GM19372 (cell line): Measurements from ENCODE around the gene ERFE.

Experiments used
- ATAC-seq: cut with Tn5 transposase; IDR thresholded peaks from one replicate; pipeline ENCODE4 v1.9.1; 2021; ENCODE audit warnings: mild to moderate bottlenecking, low read depth, moderate library complexity; ENCODE audit not compliant: unreplicated experiment

The ERFE gene

DNA sequence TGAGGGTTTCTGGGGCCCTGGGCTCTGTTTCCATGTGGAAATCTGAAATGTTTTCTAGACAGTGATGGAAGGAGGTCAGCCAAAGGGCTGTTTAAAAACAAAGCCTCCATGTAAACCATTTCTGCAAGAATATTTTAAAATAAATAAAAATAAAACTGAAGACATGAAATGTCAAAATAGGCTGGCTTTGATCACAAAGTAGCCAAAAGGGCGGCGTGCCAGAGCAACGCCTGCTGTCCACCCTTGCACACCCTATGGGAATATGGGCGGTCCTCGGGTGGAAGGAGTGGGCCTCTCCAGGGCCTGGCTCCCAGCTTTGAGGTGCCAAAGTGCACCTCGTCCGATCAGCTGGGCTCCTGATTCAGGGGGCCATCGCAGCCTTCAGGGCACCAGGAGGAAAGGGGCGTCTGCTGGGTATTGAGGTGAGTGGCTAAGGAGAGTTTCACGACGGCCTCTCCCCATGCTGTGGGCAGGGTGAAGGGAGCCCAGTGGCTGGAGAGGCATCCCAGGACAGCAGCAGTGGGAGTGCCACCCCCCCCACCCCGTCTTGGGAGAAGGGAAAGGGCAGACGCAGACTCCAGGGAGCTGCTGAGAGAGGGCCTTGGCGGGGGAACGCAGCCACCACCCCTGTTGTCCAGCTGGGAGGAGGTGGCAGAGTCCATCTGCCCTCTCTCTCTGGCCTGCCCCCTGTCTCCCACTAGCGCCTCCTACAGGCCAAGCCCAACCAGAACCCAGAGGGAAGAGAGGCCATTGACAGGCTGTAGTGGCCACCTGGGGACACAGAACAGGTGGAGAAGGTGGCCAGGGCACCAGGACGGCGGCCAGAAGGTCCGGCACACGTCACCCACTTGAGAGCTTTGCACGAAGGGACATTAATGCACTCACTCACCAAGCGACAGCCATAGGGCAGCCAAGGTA lies 5.7 kb upstream of the ERFE start:
- no peak for ATAC-seq

DNA sequence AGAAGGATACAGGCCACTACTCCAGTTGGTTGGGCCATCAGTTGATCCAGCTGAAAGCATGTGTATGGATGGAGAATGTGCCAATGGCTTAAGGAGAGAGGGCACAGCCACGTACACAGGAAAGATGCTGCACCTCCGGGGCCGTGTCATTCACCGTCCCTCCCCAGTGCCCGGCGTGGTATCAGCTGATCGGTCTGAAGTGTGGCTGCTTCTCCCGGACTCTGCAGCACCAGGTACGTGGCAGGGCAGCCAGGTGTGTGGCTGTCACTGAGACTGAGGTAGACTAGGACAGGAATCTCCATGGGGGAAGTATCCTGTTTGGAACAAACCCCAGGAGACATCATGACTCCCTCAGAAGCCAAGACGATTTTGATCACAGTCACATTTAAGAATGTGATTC lies 4.2 kb upstream of the ERFE start:
- ATAC-seq = no peak

DNA sequence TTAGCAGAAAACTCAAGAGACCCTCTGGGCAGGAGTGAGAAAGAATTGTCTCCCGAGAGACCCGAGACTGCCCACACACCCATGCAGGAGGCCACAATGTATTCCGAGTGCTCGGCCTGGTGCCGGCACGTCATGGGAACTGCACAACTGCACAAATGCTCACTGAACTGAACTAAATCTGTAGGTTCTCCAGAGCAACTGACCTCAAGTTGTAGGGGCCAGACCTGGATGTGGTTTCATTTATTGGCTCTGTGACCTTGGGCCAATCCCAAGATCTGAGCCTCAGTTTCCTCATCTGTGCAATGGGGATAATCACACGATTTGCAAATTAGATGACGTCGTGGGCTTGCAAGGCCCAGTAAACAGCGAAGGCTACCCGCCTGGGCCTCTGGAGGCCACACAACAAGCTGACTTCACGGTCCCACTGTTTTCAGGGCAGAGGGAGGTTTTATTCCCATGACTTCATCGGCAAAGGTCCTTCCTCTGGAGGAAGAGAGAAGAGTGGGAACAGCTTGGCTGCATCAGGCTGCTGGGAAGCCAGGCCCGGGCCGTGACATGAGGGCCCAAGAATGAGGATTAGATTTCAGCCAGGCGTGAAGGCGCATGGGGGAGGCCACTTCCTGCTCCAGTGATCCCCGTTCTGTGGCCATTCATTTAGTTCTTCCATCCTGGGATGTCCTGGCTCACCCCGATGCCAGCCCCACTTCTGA lies 3.6 kb upstream of the ERFE start:
- no peak for ATAC-seq

- no peak for ATAC-seq
These were observed 2.7 kb upstream of the ERFE start for GRCh38 chr2:238155761-238156694.

DNA sequence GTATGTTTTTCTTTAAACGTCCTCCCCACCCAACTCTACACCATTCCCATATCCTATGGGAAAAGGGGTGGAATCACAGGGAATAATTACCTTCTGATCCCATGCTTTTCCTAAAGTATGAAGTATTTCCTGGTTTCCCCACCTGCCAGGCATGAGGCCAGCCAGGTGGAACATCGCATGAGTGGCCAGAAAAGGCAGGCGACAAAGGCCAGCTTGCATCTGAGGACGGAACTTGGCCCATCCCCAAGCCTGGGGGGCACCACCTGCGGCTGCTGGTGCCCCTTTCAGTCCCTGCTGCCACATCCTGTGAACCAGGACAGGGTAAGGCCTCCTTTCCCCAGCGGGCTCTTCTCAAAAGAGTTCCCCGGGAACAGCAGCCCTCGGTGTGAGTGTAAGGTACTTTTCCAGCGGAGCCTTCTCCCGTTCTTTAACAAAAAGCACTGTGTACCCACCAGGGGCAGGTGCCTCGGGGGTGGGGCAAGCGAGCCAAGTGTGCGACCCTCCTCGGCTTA lies 1.2 kb upstream of the ERFE start:
- ATAC-seq = no peak

DNA sequence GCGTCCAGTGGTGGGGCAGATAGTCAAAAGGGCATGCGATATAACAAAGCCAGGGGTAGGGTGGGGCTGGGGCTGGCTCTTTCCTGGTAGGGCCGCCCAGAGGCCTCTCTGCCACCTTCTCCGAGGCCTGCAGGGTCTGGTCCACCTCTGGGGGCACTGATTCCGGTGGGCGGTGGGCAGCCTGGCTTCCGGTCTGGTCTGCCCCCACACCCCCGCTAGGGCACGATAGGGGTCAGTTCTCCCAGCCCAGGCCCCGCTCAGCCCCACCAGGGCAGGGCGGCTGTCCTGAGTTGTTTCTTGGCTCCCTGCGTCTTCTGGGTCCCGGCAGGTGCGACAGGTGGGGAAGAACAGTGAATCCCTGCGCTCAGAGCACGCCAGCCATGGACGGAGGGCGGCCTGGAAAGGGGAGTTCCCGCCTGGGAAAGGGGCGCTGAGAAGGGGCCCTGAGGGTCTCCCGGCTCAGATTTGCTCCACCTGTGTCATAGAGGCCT lies 707 bp upstream of the ERFE start:
- ATAC-seq = no peak

GRCh38 chr2:238159071-238159539 lies 335 bp downstream of the ERFE start:
- peak; percentile 24 for ATAC-seq

- ATAC-seq = no peak
These were observed 963 bp downstream of the ERFE start for GRCh38 chr2:238159661-238160205.

DNA sequence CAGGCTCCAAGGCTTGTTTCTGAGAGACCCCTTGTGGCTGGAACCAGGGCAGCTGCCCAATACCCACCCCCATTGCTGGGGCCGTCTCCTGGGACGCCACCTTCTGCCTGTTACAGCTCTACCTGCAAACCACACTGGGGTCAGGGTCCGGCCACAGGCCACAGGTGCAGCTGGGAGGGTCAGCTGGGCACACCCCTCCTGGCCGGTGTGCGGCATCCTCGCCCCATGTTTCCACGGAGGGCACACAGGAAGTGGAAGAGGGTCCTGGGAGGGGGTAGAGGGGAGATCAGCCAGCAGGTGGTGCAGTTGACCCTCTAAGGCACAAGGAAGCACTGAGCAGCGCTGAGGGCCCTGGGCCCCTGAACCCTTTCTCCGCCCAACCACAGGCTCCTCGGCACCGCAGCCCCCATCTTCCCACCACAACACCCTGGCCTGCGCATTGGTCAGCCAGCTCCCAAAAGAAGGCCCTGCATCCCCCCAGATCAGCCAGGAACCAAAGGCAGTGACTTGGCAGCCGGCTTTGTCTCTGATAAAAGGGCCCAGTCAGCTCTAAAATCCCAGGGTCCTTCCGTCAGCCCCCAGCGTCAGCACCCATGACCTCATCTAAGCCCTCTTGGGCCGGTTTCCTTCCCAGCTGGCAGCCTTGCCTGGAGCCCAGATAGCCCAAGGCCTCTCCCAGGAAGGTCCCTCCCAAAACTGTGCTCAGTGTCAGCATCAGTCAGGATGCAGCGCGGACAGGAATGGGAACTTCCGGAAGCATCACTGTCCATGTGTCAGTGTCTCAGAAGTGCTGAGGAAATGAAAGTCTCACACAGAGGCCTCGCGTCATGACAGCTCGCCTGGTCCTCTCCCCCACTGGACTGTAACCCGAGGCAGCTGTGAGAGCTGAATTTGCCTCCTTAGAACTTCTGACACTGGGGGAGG lies 1.7 kb downstream of the ERFE start:
- ATAC-seq = no peak

DNA sequence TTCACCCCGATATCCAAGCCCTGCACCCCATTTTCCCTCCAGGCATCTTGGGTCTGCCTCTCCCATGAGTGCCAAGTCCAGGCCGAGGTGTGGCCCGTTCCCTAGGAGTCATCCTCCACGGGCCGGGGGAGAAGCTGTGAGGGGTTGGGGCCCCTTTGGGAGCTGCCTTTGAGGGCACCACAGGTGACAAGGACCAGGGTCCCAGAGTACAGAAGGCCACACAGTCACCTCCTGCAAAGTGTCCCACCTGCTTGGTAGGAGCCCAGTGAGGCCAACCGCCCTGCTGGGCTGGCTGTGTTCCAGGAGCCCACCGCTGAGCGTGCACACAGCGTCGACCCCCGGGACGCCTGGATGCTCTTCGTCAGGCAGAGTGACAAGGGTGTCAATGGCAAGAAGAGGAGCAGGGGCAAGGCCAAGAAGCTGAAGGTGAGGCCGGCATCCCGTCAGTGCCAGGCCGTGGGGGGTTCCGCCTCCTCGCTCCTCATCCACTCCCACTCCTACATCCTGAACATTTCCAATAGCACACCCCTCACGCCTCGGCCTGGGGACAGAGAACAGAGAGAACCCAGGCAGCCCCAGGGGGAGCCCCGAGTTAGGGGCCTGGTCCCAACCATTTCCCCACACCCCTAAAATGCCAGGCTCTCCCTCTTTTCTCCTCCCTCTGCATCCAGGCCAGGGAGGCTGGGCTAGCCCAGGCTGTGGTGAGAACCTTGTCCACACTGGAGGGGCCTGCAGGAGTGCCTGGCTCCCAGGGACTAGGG lies 2.7 kb downstream of the ERFE start:
- no peak for ATAC-seq

DNA sequence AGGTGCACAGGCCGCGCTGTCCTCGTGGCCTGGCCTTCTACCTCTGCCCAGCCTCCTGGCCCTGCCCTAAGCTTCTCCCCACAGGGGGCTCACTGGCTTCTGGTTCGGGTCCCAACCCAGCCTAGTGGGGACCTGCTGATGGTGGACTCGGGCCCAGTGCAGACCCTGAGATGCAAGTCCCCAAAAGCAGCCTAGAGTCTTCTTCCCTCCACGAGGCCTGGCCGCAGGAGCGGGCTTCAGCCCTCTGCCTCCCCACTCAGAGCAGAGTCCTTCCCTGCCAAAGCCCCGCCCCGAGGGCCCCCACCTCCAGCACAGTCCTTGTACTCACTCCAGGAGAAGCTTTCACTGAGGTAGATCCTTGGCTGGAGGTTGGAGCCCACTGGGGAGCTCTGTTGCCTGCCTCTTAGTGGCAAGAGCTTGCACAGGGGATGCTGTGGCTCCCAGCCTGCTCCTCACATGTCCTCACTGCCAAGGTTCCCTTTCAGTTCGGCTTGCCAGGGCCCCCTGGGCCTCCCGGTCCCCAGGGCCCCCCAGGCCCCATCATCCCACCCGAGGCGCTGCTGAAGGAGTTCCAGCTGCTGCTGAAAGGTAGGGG lies 3.6 kb downstream of the ERFE start:
- ATAC-seq = no peak

DNA sequence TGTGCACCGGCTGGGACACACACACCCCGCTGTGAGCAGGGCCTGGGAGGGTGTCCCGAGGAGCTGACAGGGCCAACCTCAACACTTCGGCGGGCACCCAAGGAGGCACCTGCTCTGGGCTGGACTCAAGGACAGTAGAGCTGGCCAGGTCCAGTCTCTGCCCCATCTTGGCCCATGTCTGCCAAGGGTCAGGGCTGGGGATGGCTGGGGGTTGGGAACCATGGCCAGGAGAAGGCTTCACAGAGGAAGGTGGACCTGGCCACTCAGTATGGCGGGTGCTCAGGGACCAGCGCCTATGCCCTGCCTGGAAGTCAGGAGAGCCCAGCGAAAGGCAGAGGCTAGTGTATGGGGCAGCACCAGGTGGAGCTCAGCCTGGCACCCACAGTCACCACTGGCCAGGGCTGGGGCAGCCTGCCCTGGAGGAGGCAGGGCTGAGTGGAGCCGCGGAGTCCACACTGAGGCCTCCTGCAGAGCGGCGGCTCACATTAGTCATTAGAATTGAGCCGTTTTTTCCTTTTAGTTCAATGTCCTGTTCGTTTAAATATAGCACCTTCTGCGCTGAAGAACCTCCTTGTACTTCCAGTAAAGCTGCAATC lies 4.2 kb downstream of the ERFE start:
- no peak for ATAC-seq

GRCh38 chr2:238163481-238164198 lies 4.9 kb downstream of the ERFE start:
- no peak for ATAC-seq

DNA sequence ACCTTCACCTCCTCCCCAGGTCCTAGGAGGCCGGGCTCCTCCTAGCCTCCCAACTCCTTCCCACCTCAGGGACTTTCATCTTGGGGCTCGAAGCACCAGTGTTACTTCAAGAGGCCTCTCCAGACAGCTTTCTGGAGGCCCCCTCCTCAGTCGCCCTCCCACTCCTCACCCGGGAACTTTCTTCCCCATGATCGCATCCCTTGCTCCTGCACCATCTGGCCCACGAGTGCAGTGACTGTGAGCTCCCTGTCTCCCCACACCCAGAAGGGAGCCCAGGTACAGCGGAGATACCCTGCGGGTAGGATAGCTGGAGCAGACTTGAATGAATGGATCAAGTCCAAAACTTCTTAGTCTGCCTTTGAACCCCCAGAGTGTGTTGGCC lies 6.1 kb downstream of the ERFE start:
- ATAC-seq = no peak

DNA sequence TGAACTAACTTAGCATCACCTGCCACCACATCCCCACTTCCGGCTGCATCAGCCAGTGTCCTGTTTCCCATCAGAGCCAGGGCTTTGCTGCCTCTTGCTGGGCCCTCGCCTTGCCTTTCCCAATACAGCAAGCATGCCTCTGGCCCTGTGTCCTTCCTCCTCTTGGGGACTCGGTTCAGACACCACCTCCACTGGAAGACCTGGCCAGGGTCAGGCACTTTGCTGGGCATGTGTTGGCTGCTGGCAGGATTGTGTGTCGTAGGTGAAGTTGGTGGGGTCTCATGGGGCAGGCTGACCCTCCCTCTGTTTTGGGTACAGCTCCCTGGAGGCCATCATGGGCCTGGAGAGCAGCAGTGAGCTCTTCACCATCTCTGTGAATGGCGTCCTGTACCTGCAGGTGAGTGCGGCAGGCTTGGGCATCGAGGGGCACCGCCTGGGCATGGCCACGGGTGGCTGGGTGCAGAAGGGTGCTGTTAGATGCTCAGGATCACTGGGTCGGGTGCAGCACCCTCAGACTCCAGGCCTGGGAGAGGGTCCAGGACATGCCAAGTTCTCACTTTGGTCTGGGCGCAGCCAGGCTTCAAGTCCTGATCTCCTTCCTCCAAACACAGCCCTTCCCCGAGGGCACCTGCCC lies 6.6 kb downstream of the ERFE start:
- ATAC-seq = no peak
